A549 treated with GW870086 at 1 μM for 4 hours (cell line): Measurements from ENCODE around the gene ABCA10. TPM values are rescaled to one million over a fixed set of nuclear protein-coding genes. Genes with fewer than 3 reads are reported as not detected.

Experiments
- total RNA-seq: library from RNA; stranded (reverse); fragments of 200-300 nt; extraction: Qiagen RNA extraction; gene quantifications from 5 replicates; pipeline ENCODE4 v1.2.3, GENCODE V29; 2022; ENCODE audit warnings: low read depth

Gene ABCA10, protein sequence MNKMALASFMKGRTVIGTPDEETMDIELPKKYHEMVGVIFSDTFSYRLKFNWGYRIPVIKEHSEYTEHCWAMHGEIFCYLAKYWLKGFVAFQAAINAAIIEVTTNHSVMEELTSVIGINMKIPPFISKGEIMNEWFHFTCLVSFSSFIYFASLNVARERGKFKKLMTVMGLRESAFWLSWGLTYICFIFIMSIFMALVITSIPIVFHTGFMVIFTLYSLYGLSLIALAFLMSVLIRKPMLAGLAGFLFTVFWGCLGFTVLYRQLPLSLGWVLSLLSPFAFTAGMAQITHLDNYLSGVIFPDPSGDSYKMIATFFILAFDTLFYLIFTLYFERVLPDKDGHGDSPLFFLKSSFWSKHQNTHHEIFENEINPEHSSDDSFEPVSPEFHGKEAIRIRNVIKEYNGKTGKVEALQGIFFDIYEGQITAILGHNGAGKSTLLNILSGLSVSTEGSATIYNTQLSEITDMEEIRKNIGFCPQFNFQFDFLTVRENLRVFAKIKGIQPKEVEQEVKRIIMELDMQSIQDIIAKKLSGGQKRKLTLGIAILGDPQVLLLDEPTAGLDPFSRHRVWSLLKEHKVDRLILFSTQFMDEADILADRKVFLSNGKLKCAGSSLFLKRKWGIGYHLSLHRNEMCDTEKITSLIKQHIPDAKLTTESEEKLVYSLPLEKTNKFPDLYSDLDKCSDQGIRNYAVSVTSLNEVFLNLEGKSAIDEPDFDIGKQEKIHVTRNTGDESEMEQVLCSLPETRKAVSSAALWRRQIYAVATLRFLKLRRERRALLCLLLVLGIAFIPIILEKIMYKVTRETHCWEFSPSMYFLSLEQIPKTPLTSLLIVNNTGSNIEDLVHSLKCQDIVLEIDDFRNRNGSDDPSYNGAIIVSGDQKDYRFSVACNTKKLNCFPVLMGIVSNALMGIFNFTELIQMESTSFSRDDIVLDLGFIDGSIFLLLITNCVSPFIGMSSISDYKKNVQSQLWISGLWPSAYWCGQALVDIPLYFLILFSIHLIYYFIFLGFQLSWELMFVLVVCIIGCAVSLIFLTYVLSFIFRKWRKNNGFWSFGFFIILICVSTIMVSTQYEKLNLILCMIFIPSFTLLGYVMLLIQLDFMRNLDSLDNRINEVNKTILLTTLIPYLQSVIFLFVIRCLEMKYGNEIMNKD (N-terminal part only)
- 0.07 to 0.12 TPM (median 0.10 TPM) in 5 replicates for total RNA-seq

DNA sequence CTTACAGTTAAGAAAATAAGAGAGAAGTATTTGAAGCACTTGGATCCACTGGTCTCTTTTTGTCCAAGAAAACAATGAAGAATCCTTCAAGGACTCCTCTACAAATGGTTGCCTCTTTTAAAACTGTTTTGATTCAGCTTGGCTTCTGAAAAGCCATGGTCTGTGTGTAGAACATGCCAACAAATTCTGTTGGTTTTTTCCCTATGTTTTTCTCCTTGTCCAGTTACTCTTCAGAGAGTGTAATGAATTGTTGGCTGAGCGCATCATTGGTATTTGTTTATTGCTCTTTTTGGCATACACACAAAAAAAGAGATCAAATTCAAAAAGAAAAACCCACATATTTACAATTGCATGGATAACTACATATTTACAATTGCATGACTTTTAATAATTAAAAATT, at the start of gene ABCA10:
TSS of gene ABCA10 (minus strand) at position 249 of the 400 bp plus-strand sequence. CDS start 3,466 bp downstream, outside the sequence.

DNA sequence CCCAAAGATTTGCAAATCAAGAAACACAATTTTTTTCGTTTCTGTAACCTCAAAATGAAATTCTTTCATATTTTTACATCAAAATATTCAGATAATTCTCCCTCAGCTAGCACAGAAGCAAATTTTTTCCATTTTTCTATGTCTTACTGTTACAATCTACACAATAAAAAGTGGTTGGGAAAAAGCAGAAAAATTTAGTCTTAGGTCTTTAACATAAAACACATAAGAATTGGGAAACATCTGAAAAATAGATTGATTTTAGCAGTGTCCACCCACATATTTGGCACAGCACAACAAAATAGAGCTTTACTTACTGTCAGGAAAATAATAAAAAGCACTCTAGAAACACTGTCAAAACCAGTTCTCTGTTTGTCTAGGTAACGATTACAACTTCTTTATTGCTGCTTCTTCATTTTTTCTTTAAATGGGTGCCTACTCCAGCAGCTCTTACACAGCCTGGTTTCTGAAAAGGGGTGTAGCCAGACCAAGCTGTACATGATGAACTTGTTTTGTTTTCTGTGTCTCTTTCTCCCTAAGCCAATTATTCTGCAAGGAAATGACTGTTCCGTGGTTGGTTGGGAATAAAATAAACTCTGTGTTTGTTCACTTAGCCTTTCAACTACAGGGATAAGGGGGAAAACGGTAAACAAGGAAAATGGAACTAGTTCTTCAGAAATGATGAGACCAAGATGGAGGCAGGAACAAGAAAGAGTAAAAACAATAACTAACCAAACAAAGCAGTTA, 87.0 kb downstream of the ABCA10 start, which contains the start of gene ABCA6:
TSS of gene ABCA6 (minus strand) at position 465 of the 744 bp plus-strand sequence. CDS start 1,192 bp downstream, outside the sequence.

Other genes with a start within 250 kb of the ABCA10 start
- not detected in 5 replicates for gene ABCA9, start 167.9 kb downstream of the ABCA10 start, total RNA-seq
- 0.09 TPM in 1 of 5 replicates, not detected in the others for gene ABCA6, start 86.9 kb downstream of the ABCA10 start, total RNA-seq
- gene ABCA5, start 98.3 kb upstream of the ABCA10 start, total RNA-seq, result 2.2 to 2.8 TPM (median 2.4 TPM) in 5 replicates
- 5.4 to 10.4 TPM (median 8.8 TPM) in 5 replicates for gene MAP2K6, start 185.9 kb upstream of the ABCA10 start, total RNA-seq